Uterus (tissue), 2 donors: ENCODE results near the gene AIF1L.

Experiments
- CTCF ChIP-seq, 4 experiments: fragments of 200-600 bp in 2 of 4; fragments of 450-650 bp in 2 of 4; sonication (generic) in 2 of 4; IDR thresholded peaks; one replicate each; pipeline ENCODE4 v1.5.1; 2016 to 2019; ENCODE audit warnings: antibody characterized with exemption in 4 of 4, mild to moderate bottlenecking in 2 of 4, moderate library complexity in 1 of 4
- POLR2A ChIP-seq, 2 donors: fragments of 450-650 bp; IDR thresholded peaks; one replicate each; pipeline ENCODE4 v1.6.1; 2016; ENCODE audit warnings: antibody characterized with exemption in 2 of 2, mild to moderate bottlenecking in 1 of 2, moderate library complexity in 1 of 2

DNA sequence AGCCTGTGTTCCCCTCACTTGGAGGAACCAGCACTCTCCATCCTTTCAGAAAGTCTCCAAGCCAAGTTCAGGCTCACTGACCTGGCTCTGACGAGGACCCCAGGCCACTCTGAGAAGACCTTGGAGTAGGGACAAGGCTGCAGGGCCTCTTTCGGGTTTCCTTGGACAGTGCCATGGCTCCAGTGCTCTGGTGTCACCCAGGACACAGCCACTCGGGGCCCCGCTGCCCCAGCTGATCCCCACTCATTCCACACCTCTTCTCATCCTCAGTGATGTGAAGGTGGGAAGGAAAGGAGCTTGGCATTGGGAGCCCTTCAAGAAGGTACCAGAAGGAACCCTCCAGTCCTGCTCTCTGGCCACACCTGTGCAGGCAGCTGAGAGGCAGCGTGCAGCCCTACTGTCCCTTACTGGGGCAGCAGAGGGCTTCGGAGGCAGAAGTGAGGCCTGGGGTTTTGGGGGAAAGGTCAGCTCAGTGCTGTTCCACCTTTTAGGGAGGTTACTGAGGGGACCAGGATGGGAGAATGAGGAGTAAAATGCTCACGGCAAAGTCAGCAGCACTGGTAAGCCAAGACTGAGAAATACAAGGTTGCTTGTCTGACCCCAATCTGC lies 24.4 kb downstream of the AIF1L start:
- TF ChIP-seq POLR2A (IDR thresholded peaks at IDR 0.05) (no peak), CTCF (IDR thresholded peaks at IDR 0.05) (no peak)
